NCI-H1436 (cell line): Measurements from ENCODE around the gene CRIP2.

Experiments used
- DNase-seq: peaks from one replicate; lab custom pipeline; 2025; lab: John Stamatoyannopoulos, UW

The CRIP2 gene

GRCh38 chr14:105444859-105445258 lies 29.8 kb upstream of the CRIP2 start:
- DNase-seq = no peak

- no peak for DNase-seq
These were observed 29.3 kb upstream of the CRIP2 start for GRCh38 chr14:105445290-105445689.

GRCh38 chr14:105445901-105446845 lies 28.4 kb upstream of the CRIP2 start:
- DNase-seq = no peak

- DNase-seq = no peak
These were observed 27.6 kb upstream of the CRIP2 start for GRCh38 chr14:105446971-105447370.

GRCh38 chr14:105447651-105448640 lies 26.7 kb upstream of the CRIP2 start:
- DNase-seq = no peak

- DNase-seq = peak; percentile 35
These were observed 25.9 kb upstream of the CRIP2 start for GRCh38 chr14:105448706-105449111.

- no peak for DNase-seq
These were observed 25.1 kb upstream of the CRIP2 start for GRCh38 chr14:105449276-105450122.

- DNase-seq = no peak
These were observed 24.5 kb upstream of the CRIP2 start for GRCh38 chr14:105450123-105450505.

GRCh38 chr14:105450864-105451720 lies 23.5 kb upstream of the CRIP2 start:
- DNase-seq = no peak

GRCh38 chr14:105452963-105453362 lies 21.7 kb upstream of the CRIP2 start:
- no peak for DNase-seq

GRCh38 chr14:105453847-105454246 lies 20.8 kb upstream of the CRIP2 start:
- DNase-seq = no peak

GRCh38 chr14:105455086-105455640 lies 19.5 kb upstream of the CRIP2 start:
- no peak for DNase-seq

- no peak for DNase-seq
These were observed 18.6 kb upstream of the CRIP2 start for GRCh38 chr14:105455766-105456660.

- no peak for DNase-seq
These were observed 17.6 kb upstream of the CRIP2 start for GRCh38 chr14:105456736-105457617.

- DNase-seq = no peak
These were observed 16.6 kb upstream of the CRIP2 start for GRCh38 chr14:105458010-105458409.

- DNase-seq = no peak
These were observed 16.1 kb upstream of the CRIP2 start for GRCh38 chr14:105458571-105458970.

- no peak for DNase-seq
These were observed 14.5 kb upstream of the CRIP2 start for GRCh38 chr14:105460116-105460515.

- DNase-seq = no peak
These were observed 14.0 kb upstream of the CRIP2 start for GRCh38 chr14:105460616-105461015.
